T-helper 17 cell (primary cell): Measurements from ENCODE around the gene UGT2B17. TPM values are rescaled to one million over a fixed set of nuclear protein-coding genes. Genes with fewer than 3 reads are reported as not detected.
A peak's percentile ranks its signal among the peaks of the same experiment; 100 is the strongest.
"Not testable (repeated sequence)": the region's sequence is repeated elsewhere in the genome, so short reads cannot be mapped to it uniquely, and the experiment has no call there.

ENCODE experiments used
- ATAC-seq: fragments of 150-1000 bp; cut with Tn5 transposase; 2 replicates; pipeline ENCODE4 v1.10.0; 2021; ENCODE audit warnings: mild to moderate bottlenecking, moderate library complexity
- DNase-seq, 3 donors: peaks; one replicate each; pipeline versions ENCODE4 v3.0.0 to v3.0.0-alpha.2; 2020 to 2021
- H3K9me3 ChIP-seq: one replicate; pipeline ENCODE4 v1.7.0; 2013; ENCODE audit warnings: low read length, mild to moderate bottlenecking; ENCODE audit not compliant: control insufficient read depth, poor library complexity, severe bottlenecking
- H3K27ac Mint-ChIP-seq: one replicate; pipeline ENCODE4 v1.8.0; 2022; ENCODE audit warnings: mild to moderate bottlenecking, moderate library complexity, mixed read lengths
- H3K27me3 Mint-ChIP-seq: one replicate; pipeline ENCODE4 v1.8.0; 2022; ENCODE audit warnings: mixed read lengths
- H3K36me3 Mint-ChIP-seq: one replicate; pipeline ENCODE4 v1.8.0; 2022; ENCODE audit warnings: low read depth, mixed read lengths
- H3K4me1 Mint-ChIP-seq: one replicate; pipeline ENCODE4 v1.8.0; 2022; ENCODE audit warnings: mild to moderate bottlenecking, mixed read lengths
- H3K4me3 Mint-ChIP-seq: one replicate; pipeline ENCODE4 v1.8.0; 2022; ENCODE audit warnings: mild to moderate bottlenecking, moderate library complexity, mixed read lengths
- total RNA-seq, 4 donors: library from RNA in 2 of 4; stranded (reverse) in 2 of 4; gene quantifications; one replicate each; pipeline ENCODE4 v1.2.3 and lab custom pipeline; 2022 to 2026

UGT2B17 gene
- total RNA-seq: not detected
- total RNA-seq (lab: John Stamatoyannopoulos, UW): 0 reads per million in 2 donors

- H3K9me3 ChIP-seq: no peaks in the 10 kb centered on the region
- no peaks in the 10 kb centered on the region for H3K27me3 Mint-ChIP-seq
- no peaks in the 10 kb centered on the region for H3K36me3 Mint-ChIP-seq
- no peak within 1 kb of the TSS for H3K4me3 Mint-ChIP-seq
- DNase-seq (no peak), ATAC-seq (no peak)
- peak within 1 kb of the TSS; percentile 14 for H3K27ac Mint-ChIP-seq
- no peaks in the 10 kb centered on the region for H3K4me1 Mint-ChIP-seq
These were observed at the start of gene UGT2B17 for GRCh38 chr4:68576272-68577125. UGT2B17 (minus strand) TSS chr4:68576322; CDS start chr4:68568484, 7,838 bp downstream.

- not testable (repeated sequence) for H3K4me3 Mint-ChIP-seq, H3K27me3 Mint-ChIP-seq, H3K9me3 ChIP-seq, H3K36me3 Mint-ChIP-seq, DNase-seq, H3K27ac Mint-ChIP-seq, ATAC-seq, H3K4me1 Mint-ChIP-seq
These were observed 46.6 kb upstream of the UGT2B17 start for GRCh38 chr4:68622731-68623130.

GRCh38 chr4:68617003-68617698, 41.0 kb upstream of the UGT2B17 start:
- H3K4me3 Mint-ChIP-seq: no peak overlapping the region
- DNase-seq (no peak), ATAC-seq (no peak)
- H3K27ac Mint-ChIP-seq: no peak overlapping the region
- H3K9me3 ChIP-seq: no peaks in the 10 kb centered on the region
- H3K27me3 Mint-ChIP-seq: peaks cover 17% of the 10 kb centered on the region
- peaks cover 3% of the 10 kb centered on the region for H3K4me1 Mint-ChIP-seq
- no peaks in the 10 kb centered on the region for H3K36me3 Mint-ChIP-seq

- Mint-ChIP-seq H3K27me3 (peaks cover 17% of the 10 kb centered on the region), H3K4me3 (no peak overlapping the region), H3K4me1 (no peaks in the 10 kb centered on the region), H3K27ac (no peak overlapping the region), H3K36me3 (no peaks in the 10 kb centered on the region)
- no peaks in the 10 kb centered on the region for H3K9me3 ChIP-seq
- DNase-seq (no peak), ATAC-seq (no peak)
These were observed 39.7 kb upstream of the UGT2B17 start for GRCh38 chr4:68615699-68616422.

GRCh38 chr4:68613752-68614151, 37.6 kb upstream of the UGT2B17 start:
- H3K4me1 Mint-ChIP-seq: no peaks in the 10 kb centered on the region
- no peak for DNase-seq
- H3K9me3 ChIP-seq: no peaks in the 10 kb centered on the region
- ATAC-seq: no peak
- no peaks in the 10 kb centered on the region for H3K36me3 Mint-ChIP-seq
- H3K4me3 Mint-ChIP-seq: no peak overlapping the region
- no peak overlapping the region for H3K27ac Mint-ChIP-seq
- peaks cover 10% of the 10 kb centered on the region for H3K27me3 Mint-ChIP-seq

GRCh38 chr4:68606240-68606639, 30.1 kb upstream of the UGT2B17 start:
- no peak for ATAC-seq
- no peak overlapping the region for H3K27ac Mint-ChIP-seq
- no peak for DNase-seq
- no peaks in the 10 kb centered on the region for H3K9me3 ChIP-seq
- no peaks in the 10 kb centered on the region for H3K27me3 Mint-ChIP-seq
- no peaks in the 10 kb centered on the region for H3K4me1 Mint-ChIP-seq
- H3K36me3 Mint-ChIP-seq: no peaks in the 10 kb centered on the region
- H3K4me3 Mint-ChIP-seq: no peak overlapping the region

- ATAC-seq (no peak), DNase-seq (no peak)
- Mint-ChIP-seq H3K27ac (no peak overlapping the region), H3K27me3 (no peaks in the 10 kb centered on the region), H3K4me1 (no peaks in the 10 kb centered on the region), H3K36me3 (no peaks in the 10 kb centered on the region), H3K4me3 (no peak overlapping the region)
- no peaks in the 10 kb centered on the region for H3K9me3 ChIP-seq
These were observed 23.0 kb upstream of the UGT2B17 start for GRCh38 chr4:68599150-68599549.

GRCh38 chr4:68597482-68597881, 21.4 kb upstream of the UGT2B17 start:
- Mint-ChIP-seq H3K4me3 (no peak overlapping the region), H3K27me3 (peaks cover 7% of the 10 kb centered on the region), H3K27ac (no peak overlapping the region), H3K36me3 (no peaks in the 10 kb centered on the region), H3K4me1 (no peaks in the 10 kb centered on the region)
- no peak for ATAC-seq
- DNase-seq: no peak
- H3K9me3 ChIP-seq: no peaks in the 10 kb centered on the region

- no peaks in the 10 kb centered on the region for H3K36me3 Mint-ChIP-seq
- no peaks in the 10 kb centered on the region for H3K9me3 ChIP-seq
- DNase-seq (no peak), ATAC-seq (no peak)
- H3K4me3 Mint-ChIP-seq: no peak overlapping the region
- H3K4me1 Mint-ChIP-seq: no peaks in the 10 kb centered on the region
- H3K27ac Mint-ChIP-seq: no peak overlapping the region
- H3K27me3 Mint-ChIP-seq: peaks cover 21% of the 10 kb centered on the region
These were observed 18.6 kb upstream of the UGT2B17 start for GRCh38 chr4:68594678-68595077.

- H3K4me1 Mint-ChIP-seq: no peaks in the 10 kb centered on the region
- no peak overlapping the region for H3K27ac Mint-ChIP-seq
- DNase-seq (no peak), ATAC-seq (no peak)
- no peaks in the 10 kb centered on the region for H3K36me3 Mint-ChIP-seq
- no peak overlapping the region for H3K4me3 Mint-ChIP-seq
- H3K27me3 Mint-ChIP-seq: peaks cover 21% of the 10 kb centered on the region
- no peaks in the 10 kb centered on the region for H3K9me3 ChIP-seq
These were observed 17.0 kb upstream of the UGT2B17 start for GRCh38 chr4:68593112-68593511.

- H3K9me3 ChIP-seq: no peaks in the 10 kb centered on the region
- no peak overlapping the region for H3K27ac Mint-ChIP-seq
- peaks cover 21% of the 10 kb centered on the region for H3K27me3 Mint-ChIP-seq
- DNase-seq: no peak
- no peak overlapping the region for H3K4me3 Mint-ChIP-seq
- no peaks in the 10 kb centered on the region for H3K4me1 Mint-ChIP-seq
- no peak for ATAC-seq
- no peaks in the 10 kb centered on the region for H3K36me3 Mint-ChIP-seq
These were observed 16.6 kb upstream of the UGT2B17 start for GRCh38 chr4:68592673-68593072.

- H3K9me3 ChIP-seq: no peaks in the 10 kb centered on the region
- no peak overlapping the region for H3K27ac Mint-ChIP-seq
- no peaks in the 10 kb centered on the region for H3K36me3 Mint-ChIP-seq
- ATAC-seq: no peak
- H3K4me3 Mint-ChIP-seq: no peak overlapping the region
- no peaks in the 10 kb centered on the region for H3K4me1 Mint-ChIP-seq
- H3K27me3 Mint-ChIP-seq: peaks cover 21% of the 10 kb centered on the region
- DNase-seq: no peak
These were observed 15.1 kb upstream of the UGT2B17 start for GRCh38 chr4:68591204-68591603.

GRCh38 chr4:68589790-68590189, 13.7 kb upstream of the UGT2B17 start:
- Mint-ChIP-seq H3K27ac (no peak overlapping the region), H3K4me1 (no peaks in the 10 kb centered on the region), H3K27me3 (peaks cover 21% of the 10 kb centered on the region), H3K4me3 (no peak overlapping the region), H3K36me3 (no peaks in the 10 kb centered on the region)
- no peaks in the 10 kb centered on the region for H3K9me3 ChIP-seq
- DNase-seq: no peak
- no peak for ATAC-seq
